ENCODE results near the gene SESTD1. TPM values are rescaled to one million over a fixed set of nuclear protein-coding genes. Genes with fewer than 3 reads are reported as not detected.

The SESTD1 gene
- total RNA-seq, 1 donor from 2014 or later = 167 TPM

DNA sequence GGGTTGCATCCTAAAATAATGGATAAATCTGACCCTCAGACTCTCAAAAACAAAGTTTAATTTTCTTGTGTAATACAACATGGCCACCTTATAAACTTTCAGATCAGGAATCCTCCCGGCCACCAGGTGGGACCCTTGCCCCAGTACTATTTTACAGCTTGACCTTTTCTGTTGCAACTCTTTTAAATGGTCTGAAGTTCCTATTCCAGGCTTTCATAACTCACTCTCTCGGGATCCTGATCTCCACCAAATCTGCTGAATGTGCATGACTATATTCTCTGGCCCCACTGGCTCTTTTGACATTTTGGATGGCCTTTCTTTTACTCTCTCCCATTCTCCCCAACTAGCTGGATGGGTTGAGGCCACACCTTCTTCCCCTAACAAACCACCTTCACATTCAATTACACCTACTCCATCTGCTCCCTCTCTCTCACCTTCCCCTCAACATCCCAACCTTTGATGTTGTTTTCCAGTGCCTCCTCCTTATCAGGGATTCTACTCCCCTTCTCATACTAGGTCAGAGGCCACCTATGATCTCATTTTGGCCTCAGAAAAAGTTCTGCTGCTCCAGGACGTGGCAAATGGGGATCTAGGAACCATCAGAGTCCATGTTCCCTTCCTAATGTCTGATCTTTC, 70.8 kb downstream of the SESTD1 start:
- DNase-seq (ENCODE audit: low spot score) = no peak

DNA sequence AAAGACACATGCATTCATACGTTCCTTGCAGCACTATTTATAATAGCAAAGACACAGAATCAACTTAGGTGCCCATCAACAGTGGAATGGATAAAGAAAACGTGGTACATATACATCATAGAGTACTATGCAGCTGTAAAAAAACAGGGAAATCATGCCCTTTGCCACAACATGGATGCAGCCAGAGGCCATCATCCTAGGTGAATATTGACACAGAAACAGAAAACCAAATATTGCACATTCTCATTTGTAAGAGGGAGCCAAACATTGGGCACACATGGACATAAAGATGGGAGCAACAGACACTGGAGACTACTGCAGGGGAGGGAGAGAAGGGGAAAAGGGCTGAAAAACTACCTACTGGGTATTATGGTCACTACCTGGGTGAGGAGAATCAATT, 73.5 kb downstream of the SESTD1 start:
- no peak for DNase-seq (ENCODE audit: low spot score)

DNA sequence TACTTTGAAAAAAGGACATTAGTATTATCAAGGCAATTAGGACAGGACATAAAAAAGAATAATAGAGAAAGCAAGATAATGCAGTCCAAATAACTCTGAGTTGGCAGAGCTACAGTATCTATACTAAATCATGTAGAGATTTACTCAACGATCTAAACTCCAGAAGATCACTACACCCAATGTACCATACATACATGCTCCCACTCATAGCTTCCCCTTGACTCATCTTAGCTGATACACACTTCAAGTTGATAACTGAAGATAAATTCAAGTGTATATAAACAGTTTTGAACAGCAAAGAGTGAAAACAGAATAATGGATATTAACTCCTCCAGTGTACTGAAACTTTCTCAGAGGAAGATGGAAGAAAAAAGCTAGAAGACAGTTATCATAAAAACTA, 78.5 kb downstream of the SESTD1 start:
- DNase-seq (ENCODE audit: low spot score) = no peak

DNA sequence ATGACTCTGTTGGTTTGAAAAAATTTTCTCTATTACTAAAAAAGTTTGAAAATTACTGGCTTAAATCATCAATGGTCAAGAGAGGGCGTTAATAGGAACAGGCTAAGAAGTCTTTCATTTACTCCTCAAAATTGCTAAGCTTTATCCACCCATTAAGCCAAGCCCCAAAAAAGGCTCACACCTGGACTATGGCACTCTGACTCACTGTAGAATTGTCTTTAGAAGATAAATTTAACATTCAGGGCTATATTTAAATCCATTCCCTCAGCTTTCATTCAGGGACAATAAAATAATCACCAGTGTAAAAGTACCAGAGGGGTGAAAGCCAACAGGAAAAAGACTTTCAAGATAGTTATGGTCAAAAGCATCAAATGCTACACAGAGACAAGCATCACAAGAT, 80.0 kb downstream of the SESTD1 start:
- DNase-seq (ENCODE audit: low spot score) = no peak

DNA sequence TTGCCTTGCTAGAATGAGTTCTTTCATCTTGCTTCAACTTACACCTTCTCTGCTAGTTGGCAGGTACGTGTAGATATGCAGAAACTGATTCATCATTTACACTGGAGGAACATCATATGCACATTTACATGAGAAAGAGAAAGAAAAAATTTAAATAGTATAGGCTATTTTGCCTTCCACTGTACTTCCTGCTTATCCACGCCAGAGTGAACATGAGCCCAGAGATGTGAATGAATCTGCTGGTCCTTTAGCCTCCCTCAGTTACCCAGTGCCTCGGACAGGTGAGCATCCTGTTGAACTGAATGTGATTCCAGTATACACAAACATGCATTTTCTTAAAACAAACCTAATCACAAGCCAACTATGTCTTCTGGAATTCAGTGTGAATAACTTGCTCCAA, 83.6 kb downstream of the SESTD1 start:
- DNase-seq (ENCODE audit: low spot score) = no peak

DNA sequence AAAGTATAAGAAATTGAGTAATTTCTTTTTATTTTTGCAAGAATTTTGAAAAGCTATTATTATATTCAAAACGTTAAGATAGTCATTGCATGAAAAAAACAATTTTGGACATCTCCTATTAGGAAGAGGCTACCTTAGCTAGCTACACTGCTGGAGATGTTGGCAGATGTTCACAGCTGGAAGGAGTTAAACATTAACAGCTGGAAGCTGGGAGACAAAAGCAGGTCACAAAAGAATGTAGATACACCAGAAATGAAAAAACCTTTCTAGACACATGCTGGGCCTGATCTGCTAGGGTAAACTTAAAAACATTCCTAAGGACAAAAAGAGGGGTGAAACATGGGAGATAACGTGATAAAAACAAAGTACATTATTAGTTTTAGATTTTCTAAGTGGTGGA, 84.4 kb downstream of the SESTD1 start:
- no peak for DNase-seq (ENCODE audit: low spot score)

DNA sequence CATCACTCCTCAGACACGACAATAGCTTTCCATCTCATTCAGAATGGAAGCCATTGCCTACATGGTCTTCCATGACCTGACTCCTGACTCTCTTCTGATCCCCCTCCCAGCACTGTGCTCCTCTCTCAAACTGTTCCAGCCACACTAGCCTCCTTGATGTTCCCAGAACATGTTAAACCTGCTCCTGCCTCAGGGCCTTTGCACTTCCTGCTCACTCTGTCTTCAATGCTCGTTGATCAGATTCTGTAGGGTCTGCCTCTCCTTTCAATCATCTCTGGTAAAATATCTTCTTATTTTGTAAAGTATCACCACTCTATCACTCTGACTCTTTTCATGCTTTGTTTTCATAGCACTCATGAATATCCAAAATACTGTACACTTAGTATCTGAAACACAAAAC, 84.9 kb downstream of the SESTD1 start:
- DNase-seq (ENCODE audit: low spot score) = no peak

DNA sequence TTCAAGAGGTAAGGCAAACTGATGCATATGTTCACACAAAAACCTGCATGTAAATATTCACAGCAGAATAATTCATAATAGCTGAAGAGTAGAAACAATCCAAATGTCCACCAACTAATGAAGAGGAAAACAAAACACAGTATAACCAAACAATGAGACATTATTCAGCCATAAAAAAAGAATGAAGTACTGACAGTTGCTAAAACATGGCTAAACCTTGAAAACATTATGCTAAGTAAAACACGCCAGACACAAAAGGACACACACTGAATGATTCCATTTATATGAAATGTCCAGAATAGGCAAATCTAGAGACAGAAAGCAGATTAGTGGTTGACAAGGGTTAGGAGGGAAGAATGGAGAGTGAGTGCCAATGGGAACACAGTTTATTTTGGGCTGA, 86.9 kb downstream of the SESTD1 start:
- DNase-seq (ENCODE audit: low spot score) = no peak

DNA sequence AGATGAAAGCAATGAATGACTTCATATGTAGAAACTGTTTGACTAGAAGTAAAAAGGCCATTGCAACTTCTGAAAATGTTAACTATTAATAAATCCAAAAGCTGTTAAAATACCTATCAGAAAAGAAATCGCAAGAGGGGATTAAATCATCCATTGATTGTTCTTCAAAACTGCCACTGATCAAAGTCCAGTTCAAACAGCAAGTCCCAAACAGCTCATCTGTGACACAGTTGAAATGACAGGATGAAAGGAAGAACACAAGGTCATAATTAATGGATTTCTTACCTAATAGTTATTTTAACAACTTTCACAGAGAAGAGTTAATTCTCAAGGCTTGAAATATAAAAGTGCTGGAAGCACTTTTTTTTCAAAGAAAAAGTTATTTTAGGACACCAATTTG, 90.4 kb downstream of the SESTD1 start:
- no peak for DNase-seq (ENCODE audit: low spot score)

DNA sequence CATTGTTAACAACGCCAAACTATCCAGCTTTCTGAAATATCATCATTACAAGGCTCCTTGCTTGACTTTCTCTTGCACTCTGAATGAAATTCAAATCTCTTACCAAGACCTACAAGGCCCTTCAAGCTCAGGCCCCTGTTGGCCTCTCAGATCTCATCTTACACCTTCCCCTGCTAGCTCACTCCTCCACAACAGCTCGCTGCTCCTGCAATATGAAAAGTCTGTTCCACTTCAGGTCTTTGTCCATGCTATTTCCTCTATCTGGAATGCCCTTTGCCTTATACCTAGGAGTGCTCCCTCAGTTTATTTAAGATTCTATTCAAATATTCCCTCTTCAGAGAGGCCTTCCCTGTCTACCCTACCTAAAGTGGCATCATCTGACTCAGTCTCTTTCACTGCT, 91.7 kb downstream of the SESTD1 start:
- no peak for DNase-seq (ENCODE audit: low spot score)

DNA sequence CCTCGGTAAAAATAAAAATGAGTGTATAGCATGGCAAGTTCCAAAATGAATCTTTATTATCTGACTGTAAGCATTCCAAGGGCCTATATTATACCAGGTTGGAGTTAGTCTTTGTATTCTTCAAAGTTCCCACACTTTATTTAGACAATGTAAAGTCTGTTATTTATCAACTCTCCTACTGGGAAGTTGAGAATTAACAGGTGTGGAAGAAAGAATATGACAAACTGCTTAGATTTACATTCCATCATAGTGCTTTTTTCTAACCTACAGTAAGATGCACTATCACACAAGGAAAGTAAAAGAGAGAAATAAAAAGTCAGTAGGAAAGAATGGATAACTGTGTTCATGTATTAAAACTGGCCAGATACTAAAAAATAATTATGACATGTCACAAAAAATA, 93.3 kb downstream of the SESTD1 start:
- no peak for DNase-seq (ENCODE audit: low spot score)

DNA sequence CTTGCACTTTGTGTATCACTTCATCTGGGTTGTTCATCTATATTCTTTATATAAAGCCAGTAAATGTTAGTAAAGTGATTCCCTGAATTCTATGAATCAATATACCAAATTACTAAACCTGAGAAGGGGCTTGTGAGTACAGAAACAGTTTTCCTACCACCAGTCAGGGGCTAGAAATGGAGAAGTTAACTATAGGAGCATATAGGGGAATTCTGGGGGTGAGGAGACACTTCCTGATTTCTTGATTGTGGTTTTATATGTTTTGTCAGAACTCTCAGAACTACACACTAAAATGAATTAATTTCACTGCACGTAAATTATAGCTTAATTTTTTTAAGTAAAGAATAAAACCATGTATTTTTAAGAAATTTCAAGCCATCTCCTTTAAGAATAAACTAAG, 93.7 kb downstream of the SESTD1 start:
- no peak for DNase-seq (ENCODE audit: low spot score)

DNA sequence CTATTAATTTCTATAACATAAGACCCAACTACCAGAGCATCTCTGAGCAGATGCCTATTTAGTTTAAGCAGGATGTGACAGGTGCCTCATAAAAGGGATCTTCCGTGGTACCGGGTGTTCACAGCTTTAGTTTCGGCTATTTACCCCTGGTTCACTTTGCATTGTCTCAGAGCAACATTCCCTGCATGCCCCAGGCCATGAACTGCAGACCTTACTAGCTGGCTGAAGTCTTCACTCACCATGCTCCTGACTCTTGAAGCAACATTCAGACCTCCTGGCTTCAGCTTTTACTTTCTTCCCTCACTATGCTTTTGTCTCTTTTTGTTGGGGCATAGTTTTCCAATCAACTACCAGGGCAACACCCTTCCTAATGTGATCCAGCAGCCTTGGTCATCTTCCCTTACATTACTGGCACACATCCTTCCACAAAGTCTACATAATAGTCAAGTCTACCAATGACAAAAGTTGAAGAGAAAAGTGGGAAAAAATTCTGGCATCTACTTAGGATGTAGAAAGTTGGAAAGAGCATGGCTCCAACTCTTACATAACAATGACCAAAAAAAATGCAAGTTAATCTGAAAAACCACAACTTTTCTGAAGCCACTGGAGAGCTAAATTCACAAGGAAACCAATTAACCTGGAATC, 99.2 kb downstream of the SESTD1 start:
- DNase-seq (ENCODE audit: low spot score) = no peak

DNA sequence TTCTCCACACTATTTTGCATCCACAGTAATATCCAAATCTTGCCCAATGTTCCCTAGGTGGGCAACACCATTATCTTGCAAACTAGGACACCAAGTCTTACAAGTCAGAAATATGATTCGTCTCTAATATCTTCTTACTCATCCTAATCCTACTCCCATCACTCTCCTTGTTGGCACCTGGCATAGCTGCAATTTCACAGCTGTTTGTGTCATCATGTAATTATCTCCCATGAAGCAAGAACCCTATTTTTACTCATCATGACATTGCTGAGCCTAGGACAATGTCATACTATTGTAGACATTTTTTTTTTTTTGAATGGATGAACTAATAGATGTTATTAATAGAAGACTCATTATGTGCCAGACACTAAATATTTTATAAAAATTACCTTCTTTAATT, 123.4 kb downstream of the SESTD1 start:
- no peak for DNase-seq (ENCODE audit: low spot score)

DNA sequence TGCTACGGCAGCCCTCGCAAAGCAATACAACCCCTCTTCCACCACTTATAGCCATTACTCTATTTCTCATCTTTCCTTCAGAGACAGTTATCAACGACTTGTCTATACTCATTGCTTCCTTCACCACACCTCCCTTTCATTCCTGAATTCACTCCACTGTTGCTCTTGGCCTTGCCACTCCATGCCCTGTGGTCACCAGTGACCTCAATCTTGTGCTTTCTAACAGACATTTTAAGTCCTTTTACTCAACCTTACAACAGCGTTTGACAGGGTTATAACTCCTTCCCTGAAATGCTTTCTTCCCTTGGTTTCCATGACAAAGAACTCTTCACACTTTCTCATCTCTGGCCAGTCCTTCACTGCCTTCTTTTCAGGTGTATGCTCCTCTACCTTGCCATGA, 124.1 kb downstream of the SESTD1 start:
- no peak for DNase-seq (ENCODE audit: low spot score)

DNA sequence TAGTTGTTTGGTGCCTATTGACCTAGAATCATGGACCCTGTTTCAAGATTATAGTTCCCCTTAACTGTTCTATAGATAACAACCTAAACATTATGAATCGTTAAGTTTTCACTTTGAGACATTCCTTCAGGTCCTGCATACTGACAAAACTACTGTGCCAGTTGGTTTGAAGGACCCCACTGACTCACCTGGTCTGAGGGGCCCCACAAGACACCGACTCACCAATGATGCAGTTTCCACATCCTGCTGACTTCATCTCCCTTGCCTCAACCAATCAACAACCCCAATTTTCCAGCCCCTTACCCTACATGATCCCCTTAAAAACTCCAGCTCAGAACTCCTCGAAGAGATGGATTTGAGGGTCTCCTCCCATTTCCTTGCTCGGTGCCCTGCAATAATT, 125.1 kb downstream of the SESTD1 start:
- DNase-seq (ENCODE audit: low spot score) = no peak

DNA sequence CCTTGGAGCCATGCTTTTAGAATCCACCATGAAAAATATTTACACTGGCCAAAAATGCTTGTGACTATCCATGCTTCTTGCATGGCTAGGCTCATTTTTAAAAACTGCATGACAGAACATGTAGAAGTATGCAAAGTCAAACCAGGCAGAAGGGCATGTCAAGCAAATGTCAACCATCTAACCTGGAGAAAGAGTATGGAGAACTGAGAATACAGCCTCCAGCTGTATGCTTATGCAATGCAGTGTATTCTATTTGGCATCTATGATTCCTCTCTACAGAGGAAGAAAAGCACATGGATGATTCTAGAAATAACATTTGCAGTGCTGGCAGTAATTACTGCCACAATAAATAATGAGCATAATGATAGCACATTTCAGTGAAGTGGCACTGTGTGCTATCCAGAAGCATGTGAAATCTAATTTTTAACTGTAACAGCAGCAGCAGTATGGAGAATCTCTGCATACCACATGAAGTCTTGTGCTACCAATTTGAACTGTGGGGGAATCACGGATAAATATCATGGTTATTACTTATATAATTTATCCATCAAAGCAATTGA, 127.4 kb downstream of the SESTD1 start:
- DNase-seq (ENCODE audit: low spot score) = no peak

DNA sequence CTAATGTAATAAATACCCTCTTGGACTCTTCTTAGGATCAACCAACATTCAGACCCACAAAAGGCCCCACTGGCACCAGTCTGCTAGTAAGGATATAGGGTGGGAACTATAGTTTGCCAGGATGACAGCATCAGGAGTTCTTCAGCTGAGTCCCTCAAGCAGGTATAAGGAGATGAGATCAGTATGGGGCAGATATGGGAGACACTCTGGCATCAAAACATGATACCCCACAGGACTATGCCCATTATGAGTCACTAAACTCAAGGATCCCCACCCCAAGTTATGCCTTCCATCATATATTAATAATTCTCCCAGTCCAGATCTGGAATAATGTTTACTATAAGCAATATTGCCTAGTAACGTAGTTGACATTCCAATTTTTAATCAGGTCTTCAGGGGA, 131.6 kb downstream of the SESTD1 start:
- no peak for DNase-seq (ENCODE audit: low spot score)

DNA sequence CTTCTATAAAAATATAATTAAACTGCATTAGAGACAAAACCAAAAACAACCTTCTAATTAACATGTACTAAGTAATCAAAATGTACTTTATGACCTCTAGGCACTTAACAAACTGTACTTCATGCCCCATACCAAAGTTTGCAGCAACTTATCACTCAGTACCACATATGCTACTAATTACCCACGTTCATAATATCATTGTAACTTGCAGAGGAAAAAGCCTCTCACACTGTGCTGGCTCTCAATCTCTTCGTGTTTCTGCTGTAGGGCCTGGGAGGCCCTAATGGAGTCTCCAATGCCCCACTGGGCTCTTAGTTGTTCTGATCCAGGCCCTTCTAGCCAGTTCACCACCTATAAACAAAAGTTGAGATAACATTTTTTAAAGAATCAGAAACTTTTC, 132.6 kb downstream of the SESTD1 start:
- no peak for DNase-seq (ENCODE audit: low spot score)

DNA sequence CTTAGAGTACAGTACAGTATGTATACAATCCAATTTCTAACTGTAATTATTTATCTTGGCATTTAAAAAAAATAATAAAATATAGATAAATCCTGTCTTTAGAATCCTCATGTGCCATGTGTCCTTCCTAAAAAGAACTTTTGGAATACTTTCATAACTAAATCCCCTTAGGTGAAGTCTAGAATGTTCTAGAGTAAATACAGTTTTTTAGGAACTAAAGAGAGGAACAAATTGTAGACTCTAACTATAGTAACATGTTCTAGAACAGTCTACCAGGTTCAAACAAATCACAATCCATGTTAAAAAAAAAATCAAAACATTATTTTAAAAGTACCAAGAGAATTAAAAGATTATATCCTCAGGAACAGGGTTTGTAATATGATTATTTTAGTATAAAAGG, 134.1 kb downstream of the SESTD1 start:
- no peak for DNase-seq (ENCODE audit: low spot score)

DNA sequence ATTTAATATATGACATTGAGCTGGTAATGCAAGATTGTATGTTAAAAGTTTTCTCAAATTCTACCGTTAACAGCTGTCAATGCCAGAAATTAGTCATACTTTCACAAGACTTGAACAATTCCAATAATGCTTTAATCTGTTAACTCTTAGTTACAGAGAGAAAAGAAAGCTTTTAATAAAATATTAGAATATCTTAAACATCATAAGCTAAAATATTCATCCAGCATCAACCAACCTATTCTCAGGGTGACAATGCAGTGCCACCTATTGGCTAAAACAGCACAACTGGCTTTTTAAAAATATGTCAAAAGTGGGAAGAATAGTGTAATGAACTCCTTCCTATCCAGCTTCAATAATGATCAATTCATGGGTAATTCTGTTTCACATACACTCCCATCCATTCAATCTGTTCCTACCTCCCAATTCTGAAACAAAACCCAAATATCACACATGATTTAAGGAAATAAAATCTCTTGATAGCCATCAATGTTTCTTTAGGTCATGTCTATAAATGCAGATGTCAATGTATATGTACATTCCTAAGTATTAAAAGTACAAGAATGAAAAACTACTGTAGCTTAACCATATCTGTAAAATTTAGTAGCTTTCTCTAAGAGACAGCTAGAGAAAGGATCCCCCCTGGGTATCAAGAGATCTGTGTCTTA, 134.9 kb downstream of the SESTD1 start:
- no peak for DNase-seq (ENCODE audit: low spot score)

DNA sequence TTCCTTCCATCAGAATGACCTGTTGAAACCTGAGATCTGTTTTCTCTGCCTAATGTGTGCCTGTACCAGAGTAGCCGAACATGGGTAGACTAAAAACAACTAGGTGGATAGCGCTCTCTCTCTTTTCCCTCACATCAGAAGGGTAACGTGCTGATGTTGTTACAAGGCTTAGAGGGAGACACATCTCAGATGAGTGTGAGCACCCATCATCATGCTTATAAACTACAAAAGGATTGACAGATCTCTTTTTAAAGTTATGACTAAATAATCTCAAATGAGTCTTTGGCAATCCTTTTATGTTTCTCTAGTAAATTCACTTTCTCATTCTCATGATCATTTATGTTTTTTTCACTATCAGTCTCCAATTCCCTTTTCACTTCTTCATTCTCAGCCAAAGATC, 139.2 kb downstream of the SESTD1 start:
- DNase-seq (ENCODE audit: low spot score) = no peak

DNA sequence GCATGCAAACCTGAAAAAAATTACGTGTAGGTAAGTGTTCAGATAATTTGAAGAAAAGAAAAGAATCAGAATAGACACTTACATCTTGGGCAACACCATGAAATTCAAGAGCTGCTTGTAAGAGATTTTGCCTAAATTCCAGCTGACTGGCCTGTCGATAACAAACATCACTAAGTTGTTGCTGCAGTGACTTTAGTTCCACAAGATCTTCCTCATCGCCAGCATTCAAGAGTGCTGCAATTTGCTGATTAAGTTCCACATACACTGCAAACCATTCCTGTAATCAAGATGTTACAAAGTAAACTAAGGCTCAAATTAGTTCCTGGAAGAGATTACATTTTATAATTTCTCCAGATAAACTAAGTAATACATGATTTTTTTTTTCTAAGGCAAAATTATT, 140.3 kb downstream of the SESTD1 start:
- no peak for DNase-seq (ENCODE audit: low spot score)
